Measurements from ENCODE around the gene CIB1. TPM values are rescaled to one million over a fixed set of nuclear protein-coding genes. Genes with fewer than 3 reads are reported as not detected.

CIB1 gene
- total and polyA plus RNA-seq, 2 of the 8 experiments (the other 6 are each of a cell fraction or from before 2014, with no cell fraction given), result 26.0 to 63.5 TPM

DNA sequence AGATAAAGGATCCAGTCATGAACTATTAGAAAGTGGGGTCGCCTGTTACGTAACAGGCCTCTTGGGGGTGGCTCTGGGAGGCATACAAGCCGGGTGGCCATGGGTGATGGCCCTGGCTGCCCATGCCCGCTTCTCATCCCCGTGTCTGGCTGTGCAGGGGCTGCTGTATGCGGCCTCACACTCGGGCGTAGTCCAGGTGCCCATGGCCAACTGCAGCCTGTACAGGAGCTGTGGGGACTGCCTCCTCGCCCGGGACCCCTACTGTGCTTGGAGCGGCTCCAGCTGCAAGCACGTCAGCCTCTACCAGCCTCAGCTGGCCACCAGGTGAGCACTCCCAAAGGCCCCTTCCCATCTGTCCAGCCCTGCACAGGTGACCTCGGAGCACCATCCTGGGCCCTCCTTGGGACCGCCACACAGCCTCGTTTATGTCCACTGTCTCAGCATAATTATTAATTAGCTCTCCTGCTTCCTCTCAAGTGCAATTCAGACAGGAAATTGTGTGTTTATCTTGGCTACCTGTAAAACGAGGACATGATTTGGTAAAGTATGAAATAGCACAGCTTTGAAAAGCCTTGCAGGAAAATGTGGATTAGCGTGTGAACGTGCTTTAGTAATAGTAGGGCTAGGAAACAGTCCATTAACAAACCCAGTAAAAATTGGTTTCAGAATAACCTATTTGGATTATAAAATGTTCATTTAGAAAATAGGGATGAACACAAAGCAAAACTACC lies 8.1 kb downstream of the CIB1 start:
- Histone ChIP-seq H3K36me3 (ENCODE audit: control insufficient read depth in 2 of 4, insufficient read depth in 4 of 4, low read length in 3 of 4) (peaks cover 11 to 54% (median 36%) of the 10 kb centered on the region in 4 experiments; a peak in 7 of 8 replicates), H2BK120ac (replicated peaks; ENCODE audit: low read depth, low read length) (no peak overlapping the region), H2AK5ac (ENCODE audit: low read depth, low read length) (no peak overlapping the region), H3K79me1 (ENCODE audit: low read depth, low read length) (no peaks in the 10 kb centered on the region), H4K20me1 (replicated peaks in 1 of 2; ENCODE audit: control insufficient read depth in 1 of 2, insufficient read depth in 2 of 2, low read length in 2 of 2) (peaks cover 0 to 6% of the 10 kb centered on the region in 2 experiments), H3K79me2 (ENCODE audit: control insufficient read depth in 1 of 2, insufficient read depth in 2 of 2, low read length in 2 of 2) (no peaks in the 10 kb centered on the region), H3K23ac (ENCODE audit: insufficient read length) (no peak overlapping the region), H3K9me3 (ENCODE audit: insufficient read depth in 2 of 2, low read depth in 1 of 2, low read length in 1 of 2) (no peaks in the 10 kb centered on the region), H3K4me3 (ENCODE audit: extremely low read depth in 1 of 4, insufficient read depth in 2 of 4, low read depth in 3 of 4, low read length in 4 of 4) (no peak overlapping the region), H2BK5ac (ENCODE audit: low read depth, low read length) (no peak overlapping the region), H4K91ac (replicated peaks; ENCODE audit: insufficient read length, low read length) (no peak overlapping the region), H3K4ac (replicated peaks; ENCODE audit: insufficient read length, low read depth, low read length) (no peak overlapping the region), H2BK15ac (ENCODE audit: low read length) (no peak overlapping the region), H3K14ac (ENCODE audit: insufficient read length) (no peak overlapping the region), H4K8ac (ENCODE audit: extremely low read depth, insufficient read depth, low read length) (no peak overlapping the region), H2AFZ (ENCODE audit: low read length) (no peak overlapping the region), H3K18ac (ENCODE audit: extremely low read depth, low read length) (no peak overlapping the region), H3K27ac (ENCODE audit: low read depth, low read length) (no peak overlapping the region), H4K5ac (ENCODE audit: insufficient read length, low read depth, low read length) (no peak overlapping the region), H3K23me2 (ENCODE audit: low read depth, low read length) (no peaks in the 10 kb centered on the region), H3K4me1 (replicated peaks in 1 of 4; ENCODE audit: control insufficient read depth in 3 of 4, insufficient read depth in 4 of 4, low read length in 3 of 4) (no peaks in the 10 kb centered on the region), H3K4me2 (ENCODE audit: insufficient read depth in 1 of 2, low read depth in 2 of 2, low read length in 2 of 2) (no peak overlapping the region), H3K9ac (replicated peaks in 1 of 4; ENCODE audit: extremely low read depth in 1 of 4, low read depth in 3 of 4, low read length in 3 of 4) (no peak overlapping the region), H2BK12ac (ENCODE audit: low read depth, low read length) (no peak overlapping the region), H2BK20ac (ENCODE audit: low read length) (no peak overlapping the region), H3K27me3 (replicated peaks in 1 of 4; ENCODE audit: control insufficient read depth in 3 of 4, extremely low read depth in 1 of 4, insufficient read depth in 3 of 4, low read length in 3 of 4) (no peaks in the 10 kb centered on the region), H3K56ac (replicated peaks; ENCODE audit: insufficient read length, low read depth, low read length) (no peak overlapping the region)
- ChIA-PET CTCF (ENCODE audit: partially characterized antibody) (interaction anchor here (1.3 to 2.1 kb wide), 2 partner anchors 74 to 139 kb away, joined by 3 to 8 read pairs; no protein-coding TSS in a partner anchor), POLR2A (ENCODE audit: partially characterized antibody) (interaction anchor here (0.6 kb wide), 1 partner anchor 446 kb away, joined by 4 read pairs; no protein-coding TSS in a partner anchor)
- 94% methylated on average over 18 of the region's 18 CpGs; no CpG with 5 or more reads in 1 of the 2 experiments for WGBS, 2 experiments (ENCODE audit: extremely low coverage in 1 of 2, insufficient coverage in 1 of 2, insufficient read length in 1 of 2, insufficient replicate concordance in 2 of 2, low coverage in 1 of 2, low lambda C conversion rate in 2 of 2, missing lambda C conversion rate in 1 of 2)
- no peak for DNase-seq (ENCODE audit: low read depth in 1 of 2, low spot score in 2 of 2)
- FAIRE-seq, result no peak
- TF ChIP-seq KDM5A (IDR thresholded peaks at IDR 0.05; ENCODE audit: low read length) (no peak), JUND (IDR thresholded peaks at IDR 0.05; ENCODE audit: low read length) (no peak), TEAD4 (IDR thresholded peaks at IDR 0.05; ENCODE audit: low read depth, low read length) (no peak), CEBPB (IDR thresholded peaks at IDR 0.05; ENCODE audit: low read depth, low read length) (no peak), TCF12 (IDR thresholded peaks at IDR 0.05; ENCODE audit: low read depth, low read length) (no peak), SIN3A (conservative IDR thresholded peaks at IDR 0.05 in 1 of 2, IDR thresholded peaks at IDR 0.05 in 1 of 2; ENCODE audit: low read depth in 1 of 2, low read length in 2 of 2) (no peak), RAD21 (IDR thresholded peaks at IDR 0.05 in 1 of 2, conservative IDR thresholded peaks at IDR 0.05 in 1 of 2; ENCODE audit: low read depth in 2 of 2, low read length in 2 of 2) (no peak), TBP (IDR thresholded peaks at IDR 0.05; ENCODE audit: low read depth, low read length) (no peak), SP2 (IDR thresholded peaks at IDR 0.05; ENCODE audit: low read length) (no peak)
- TF ChIP-seq, protein P1, sequence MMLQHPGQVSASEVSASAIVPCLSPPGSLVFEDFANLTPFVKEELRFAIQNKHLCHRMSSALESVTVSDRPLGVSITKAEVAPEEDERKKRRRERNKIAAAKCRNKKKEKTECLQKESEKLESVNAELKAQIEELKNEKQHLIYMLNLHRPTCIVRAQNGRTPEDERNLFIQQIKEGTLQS (IDR thresholded peaks at IDR 0.05; ENCODE audit: insufficient read depth, low read depth, low read length), result no peak
- TF ChIP-seq, protein P2, sequence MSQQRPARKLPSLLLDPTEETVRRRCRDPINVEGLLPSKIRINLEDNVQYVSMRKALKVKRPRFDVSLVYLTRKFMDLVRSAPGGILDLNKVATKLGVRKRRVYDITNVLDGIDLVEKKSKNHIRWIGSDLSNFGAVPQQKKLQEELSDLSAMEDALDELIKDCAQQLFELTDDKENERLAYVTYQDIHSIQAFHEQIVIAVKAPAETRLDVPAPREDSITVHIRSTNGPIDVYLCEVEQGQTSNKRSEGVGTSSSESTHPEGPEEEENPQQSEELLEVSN (IDR thresholded peaks at IDR 0.05), result no peak
